Stimulated activated CD4-positive, alpha-beta T cell treated with anti-CD3 and anti-CD28 coated beads, Interleukin-4, amount 100 ng/mL, for 4 hours (primary cell): ENCODE results near the gene TPD52L1.
"Not testable (repeated sequence)": the region's sequence is repeated elsewhere in the genome, so short reads cannot be mapped to it uniquely, and the experiment has no call there.

Experiments
- DNase-seq, 2 experiments: peaks; one replicate each; pipeline ENCODE4 v3.0.0-alpha.2; 2020

TPD52L1 gene

GRCh38 chr6:125144822-125145221 lies 8.8 kb upstream of the TPD52L1 start:
- DNase-seq, result no peak

DNA sequence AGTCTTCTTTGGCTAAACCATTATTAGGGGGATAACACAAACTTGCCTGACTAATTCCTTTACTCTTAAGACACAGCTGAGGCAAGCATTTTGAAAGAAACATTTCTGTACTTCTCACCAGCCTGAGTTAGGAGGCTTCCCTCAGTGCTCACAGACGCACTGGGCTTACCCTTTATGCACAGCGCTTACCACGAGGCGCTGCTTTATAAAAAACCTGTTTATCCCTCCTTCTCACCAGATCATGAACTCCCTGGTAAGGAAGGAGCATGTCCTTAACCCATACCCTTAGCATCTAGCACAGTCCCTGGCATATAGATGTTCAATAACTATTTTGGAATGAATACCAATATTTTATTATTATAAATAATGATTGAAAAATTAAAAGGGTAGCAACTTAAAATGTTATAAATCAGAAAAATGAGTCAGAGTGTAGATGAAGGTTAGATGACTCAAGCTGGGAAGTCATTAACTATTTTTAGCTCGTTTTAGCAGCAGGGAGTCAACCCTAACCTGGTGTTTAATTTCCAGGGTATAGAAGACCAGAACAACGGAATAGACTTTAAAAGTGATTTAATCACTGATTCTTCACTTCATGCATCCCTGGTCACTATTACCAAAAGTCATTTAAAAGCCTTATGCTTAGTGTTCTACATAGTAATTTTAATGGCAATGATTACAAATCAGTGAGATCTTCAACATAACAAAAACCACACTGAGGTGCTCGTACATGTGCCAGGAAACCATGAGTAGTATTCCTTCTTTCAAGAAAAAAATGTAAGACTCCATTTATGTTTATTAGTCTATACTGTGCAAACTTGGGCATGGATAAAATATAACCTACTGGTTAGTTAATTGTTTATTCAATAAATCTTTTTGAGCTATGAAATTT lies 4.1 kb upstream of the TPD52L1 start:
- no peak for DNase-seq

- DNase-seq, result no peak
These were observed 1.9 kb upstream of the TPD52L1 start for GRCh38 chr6:125151700-125152099.

GRCh38 chr6:125154118-125154760 lies 666 bp downstream of the TPD52L1 start:
- peak in 1 of 2 experiments; percentile 2 for DNase-seq

DNA sequence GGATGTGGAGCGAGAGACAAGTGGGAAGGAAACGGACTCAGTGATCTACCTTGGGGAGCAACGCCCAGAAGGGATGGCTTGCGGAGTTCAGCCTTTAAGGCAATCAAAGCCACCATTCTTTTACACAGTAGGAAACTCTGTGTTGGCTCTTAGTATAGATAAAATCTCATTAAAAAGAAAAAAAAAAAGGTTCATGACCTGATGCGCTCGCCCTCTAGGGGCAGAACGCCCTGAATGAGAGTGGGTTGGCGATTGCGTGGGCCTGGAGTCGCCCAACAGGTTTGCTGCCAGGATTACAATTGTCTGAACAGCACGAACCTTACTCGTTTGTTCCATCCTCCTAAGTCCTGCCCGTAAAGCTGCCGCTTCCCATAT lies 1.2 kb downstream of the TPD52L1 start:
- peak in 1 of 2 experiments; percentile 31 for DNase-seq

- DNase-seq, result no peak
These were observed 1.8 kb downstream of the TPD52L1 start for GRCh38 chr6:125155344-125155743.

GRCh38 chr6:125156496-125156895 lies 2.9 kb downstream of the TPD52L1 start:
- DNase-seq, result no peak

- DNase-seq, result no peak
These were observed 3.7 kb downstream of the TPD52L1 start for GRCh38 chr6:125157280-125157679.

DNA sequence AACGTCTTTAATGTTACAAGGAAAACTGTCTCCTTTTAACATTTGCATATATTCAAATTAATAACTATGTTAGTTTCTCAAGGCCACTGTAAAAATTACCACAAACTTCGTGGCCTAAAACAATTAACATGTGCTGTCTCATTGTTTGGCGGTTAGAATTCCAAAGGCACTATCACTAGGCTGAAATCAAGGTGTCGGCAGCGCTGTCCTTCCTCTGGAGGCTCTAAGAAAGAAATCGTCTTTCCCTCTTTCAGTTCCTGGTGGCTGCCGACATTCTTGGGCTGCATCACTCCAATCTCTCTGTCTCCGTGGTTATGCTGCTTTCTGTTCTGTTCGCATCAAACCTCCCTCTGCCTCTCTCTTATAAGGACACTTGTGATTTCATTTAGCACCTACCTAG lies 4.2 kb downstream of the TPD52L1 start:
- no peak for DNase-seq

- not testable (repeated sequence) for DNase-seq
These were observed 9.8 kb downstream of the TPD52L1 start for GRCh38 chr6:125163339-125163738.

DNA sequence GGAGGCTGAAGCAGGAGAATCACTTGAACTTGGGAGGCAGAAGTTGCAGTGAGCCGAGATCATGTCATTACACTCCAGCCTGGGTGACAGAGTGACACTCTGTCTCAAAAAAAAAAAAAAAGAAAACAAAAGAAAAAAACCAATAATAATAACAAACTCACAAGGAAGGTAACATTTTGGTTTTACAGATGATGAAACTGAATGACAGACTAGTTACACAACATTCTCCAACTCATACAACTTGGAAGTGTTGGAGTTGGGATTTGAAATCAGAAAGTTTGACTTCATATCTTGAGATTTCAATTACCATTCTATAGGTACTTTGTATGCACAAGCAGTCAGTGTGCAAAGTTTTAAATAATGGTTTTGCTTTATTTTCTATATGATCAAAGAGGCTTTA lies 10.2 kb downstream of the TPD52L1 start:
- no peak for DNase-seq

GRCh38 chr6:125164696-125165095 lies 11.1 kb downstream of the TPD52L1 start:
- no peak for DNase-seq

GRCh38 chr6:125165256-125165655 lies 11.7 kb downstream of the TPD52L1 start:
- no peak for DNase-seq

DNA sequence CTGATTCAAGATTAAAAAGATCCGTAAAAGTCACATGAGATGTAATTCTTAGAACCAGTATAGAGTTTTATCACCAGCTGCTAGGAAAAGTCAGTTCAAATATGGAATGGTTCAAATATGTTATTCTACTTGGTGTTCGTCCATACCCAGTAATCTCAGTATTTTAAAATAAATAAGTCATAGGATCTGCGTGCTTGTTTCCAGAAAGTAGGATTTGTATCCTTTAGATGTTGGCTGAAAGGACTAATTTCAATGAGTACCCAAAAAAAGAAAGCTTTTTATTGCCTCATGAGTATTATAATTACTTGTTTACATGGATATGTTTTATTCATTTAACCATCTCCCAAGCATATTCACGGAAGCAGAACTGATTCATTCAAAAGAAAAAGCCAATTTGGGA lies 12.2 kb downstream of the TPD52L1 start:
- no peak for DNase-seq

- DNase-seq, result no peak
These were observed 13.1 kb downstream of the TPD52L1 start for GRCh38 chr6:125166711-125167110.

- DNase-seq, result no peak
These were observed 14.0 kb downstream of the TPD52L1 start for GRCh38 chr6:125167579-125167978.

DNA sequence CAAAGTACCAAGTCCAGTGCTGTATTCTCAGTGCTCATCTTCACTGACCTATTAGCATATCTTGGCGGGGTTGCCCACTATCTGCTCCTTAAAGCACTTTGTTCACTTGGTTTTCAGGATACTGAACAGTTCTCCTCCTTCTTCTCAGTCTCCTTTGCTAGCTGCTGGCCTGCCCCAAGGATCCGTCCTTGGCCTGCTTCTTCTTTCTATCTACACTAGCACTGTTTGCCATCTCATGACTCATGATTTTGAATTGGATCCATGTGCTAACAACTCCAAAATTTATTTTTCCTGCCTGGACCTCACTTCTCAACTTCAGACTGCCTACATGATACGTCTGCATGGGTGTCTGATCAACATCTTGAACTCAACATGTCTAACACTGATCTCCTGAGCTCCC lies 15.5 kb downstream of the TPD52L1 start:
- DNase-seq, result no peak

DNA sequence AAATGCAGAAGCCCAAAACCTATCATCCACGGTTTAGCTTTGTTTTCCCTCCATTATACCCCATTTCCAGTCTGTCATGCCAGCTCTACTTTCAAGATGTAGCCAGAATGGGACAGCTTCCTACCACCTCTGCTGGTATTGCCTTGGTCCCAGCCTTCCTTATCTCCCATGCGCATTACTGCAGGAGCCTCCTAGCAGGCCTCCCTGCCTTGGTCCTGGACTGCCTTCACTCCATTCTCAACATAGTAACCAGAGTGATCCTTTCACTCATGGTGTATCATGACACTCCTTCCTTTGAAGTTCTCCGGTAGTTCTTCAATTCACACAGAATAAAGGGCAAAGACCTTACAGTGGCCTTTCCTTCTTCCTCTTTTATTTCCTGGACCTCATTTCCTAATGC lies 15.9 kb downstream of the TPD52L1 start:
- no peak for DNase-seq

DNA sequence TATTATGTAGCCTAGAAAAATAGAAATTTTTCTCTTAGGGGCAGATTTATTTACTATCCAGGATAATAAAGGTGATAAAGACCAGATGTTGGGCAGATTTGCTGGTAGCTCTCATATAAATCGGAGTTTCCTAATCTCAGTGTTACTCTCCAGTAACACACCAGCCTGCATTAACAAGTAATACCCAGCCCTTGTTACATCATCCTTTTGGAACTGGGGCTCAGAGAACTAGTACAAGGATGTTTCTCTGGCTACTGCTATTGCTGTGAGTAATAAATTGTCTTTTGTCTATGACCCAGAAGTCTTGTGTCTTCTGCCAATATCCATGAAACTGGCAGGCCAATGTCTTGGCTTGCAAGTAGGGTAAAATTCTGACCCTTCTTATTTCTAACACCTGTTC lies 16.8 kb downstream of the TPD52L1 start:
- DNase-seq, result no peak

- no peak for DNase-seq
These were observed 19.9 kb downstream of the TPD52L1 start for GRCh38 chr6:125173341-125174095.

DNA sequence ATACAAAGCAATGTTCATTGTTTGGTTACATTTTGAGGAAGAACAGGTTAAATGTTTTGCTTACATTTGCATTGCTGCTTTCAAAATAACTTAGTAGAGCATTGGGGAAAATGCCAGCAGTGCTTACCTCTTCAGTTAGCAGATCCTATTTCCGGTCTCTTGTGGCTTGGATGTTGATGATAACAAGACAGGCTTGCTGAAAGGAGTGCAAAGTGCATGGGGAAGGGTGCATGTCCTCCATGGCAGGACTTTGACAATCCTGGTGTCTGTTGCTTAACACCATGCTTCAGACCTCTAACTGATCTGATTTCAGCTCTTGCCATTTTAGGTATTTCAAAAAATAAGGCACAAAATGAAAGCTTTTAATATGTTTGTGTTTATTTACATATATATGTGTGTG lies 21.1 kb downstream of the TPD52L1 start:
- DNase-seq, result no peak

- no peak for DNase-seq
These were observed 22.0 kb downstream of the TPD52L1 start for GRCh38 chr6:125175466-125176048.
